Measurements from ENCODE around the gene HSPA12A. TPM values are rescaled to one million over a fixed set of nuclear protein-coding genes. Genes with fewer than 3 reads are reported as not detected.

Gene HSPA12A
- total RNA-seq, 4 donors from 2014 or later, result 20.2 to 55.1 (median 32.5) TPM

- ATAC-seq (ENCODE audit: low FRiP score) (no peak), DNase-seq (ENCODE audit: low spot score) (no peak)
- TF ChIP-seq CTCF (IDR thresholded peaks at IDR 0.05), result no peak
These were observed 27.9 kb upstream of the HSPA12A start for GRCh38 chr10:116770281-116770680.

- no peak for DNase-seq (ENCODE audit: low spot score)
- no peak for ATAC-seq (ENCODE audit: low FRiP score)
- no peak for TF ChIP-seq CTCF (IDR thresholded peaks at IDR 0.05)
These were observed 27.4 kb upstream of the HSPA12A start for GRCh38 chr10:116769791-116770190.

GRCh38 chr10:116769368-116769767, 27.0 kb upstream of the HSPA12A start:
- TF ChIP-seq CTCF (IDR thresholded peaks at IDR 0.05), result no peak
- ATAC-seq (ENCODE audit: low FRiP score) (no peak), DNase-seq (ENCODE audit: low spot score) (no peak)

GRCh38 chr10:116768786-116769185, 26.4 kb upstream of the HSPA12A start:
- no peak for DNase-seq (ENCODE audit: low spot score)
- ATAC-seq (ENCODE audit: low FRiP score), result no peak
- TF ChIP-seq CTCF (IDR thresholded peaks at IDR 0.05), result no peak

GRCh38 chr10:116766837-116767634, 24.7 kb upstream of the HSPA12A start:
- ATAC-seq (ENCODE audit: low FRiP score) (peak; percentile 53), DNase-seq (ENCODE audit: low spot score) (no peak)
- no peak for TF ChIP-seq CTCF (IDR thresholded peaks at IDR 0.05)

- no peak for TF ChIP-seq CTCF (IDR thresholded peaks at IDR 0.05)
- ATAC-seq (ENCODE audit: low FRiP score) (no peak), DNase-seq (ENCODE audit: low spot score) (no peak)
These were observed 24.0 kb upstream of the HSPA12A start for GRCh38 chr10:116766241-116766827.

GRCh38 chr10:116765648-116766081, 23.3 kb upstream of the HSPA12A start:
- no peak for DNase-seq (ENCODE audit: low spot score)
- ATAC-seq (ENCODE audit: low FRiP score), result no peak
- TF ChIP-seq CTCF (IDR thresholded peaks at IDR 0.05), result no peak
